ENCODE measurements around the gene MTA3.
A peak's percentile ranks its signal among the peaks of the same experiment; 100 is the strongest.

Gene MTA3

DNA sequence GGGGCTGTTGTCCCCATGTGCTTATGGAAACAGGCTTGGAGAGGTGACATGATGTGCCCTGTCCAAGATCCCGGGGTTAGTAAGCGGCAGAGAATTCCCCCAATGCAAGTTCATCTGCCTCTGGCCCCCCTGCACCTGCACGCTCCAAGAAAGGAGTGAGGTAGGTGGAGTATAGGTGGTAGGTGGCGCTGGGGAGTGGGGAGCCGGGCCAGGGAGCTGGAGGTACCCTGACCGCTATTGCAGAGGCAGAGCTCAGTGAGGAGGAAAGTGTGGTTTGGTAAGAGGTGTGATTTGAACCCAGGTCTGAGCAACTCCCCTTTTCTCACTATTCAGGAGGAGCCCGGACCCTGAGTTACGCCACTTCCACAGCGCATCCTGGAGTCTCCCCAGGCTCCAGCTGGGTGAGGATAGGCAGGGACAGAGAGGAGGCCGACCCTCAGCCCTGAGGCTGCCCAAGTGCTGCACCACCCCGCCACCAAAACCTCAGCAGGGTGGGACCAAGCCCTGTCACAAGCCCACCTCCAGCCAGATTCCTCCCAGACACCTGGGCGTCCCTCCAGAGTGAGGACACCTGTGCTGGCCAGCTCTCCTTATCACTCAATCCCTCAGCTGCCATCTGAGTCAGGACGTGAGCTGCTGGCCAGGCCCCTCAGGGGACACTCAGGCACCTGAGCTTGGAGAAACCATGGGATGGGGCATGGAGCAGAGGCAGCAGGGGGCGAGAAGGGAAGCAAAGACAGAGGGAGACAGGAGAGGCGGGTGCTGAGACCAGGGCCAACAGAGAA, 218.3 kb downstream of the MTA3 start:
- peak; percentile 40 for DNase-seq (ENCODE audit: low read depth, low spot score)

DNA sequence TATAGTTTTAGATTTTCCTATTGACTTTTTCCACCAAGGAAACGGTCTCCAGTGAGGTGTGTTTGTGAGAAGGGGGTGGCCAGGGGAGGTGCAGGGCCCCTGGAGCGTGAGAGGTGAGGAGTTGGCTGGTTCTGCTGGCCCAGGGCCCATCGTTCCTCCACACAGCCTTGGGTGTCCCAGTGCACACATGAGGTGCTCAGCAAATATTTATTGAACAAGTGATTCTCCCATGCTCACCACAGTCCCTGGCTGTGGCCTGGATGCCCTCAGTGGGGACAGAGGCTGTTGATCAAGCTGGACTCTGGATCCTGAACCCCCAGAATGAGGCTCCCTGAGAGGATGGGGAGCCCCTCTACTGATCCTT, 219.0 kb downstream of the MTA3 start:
- no peak for DNase-seq (ENCODE audit: low read depth, low spot score)

DNA sequence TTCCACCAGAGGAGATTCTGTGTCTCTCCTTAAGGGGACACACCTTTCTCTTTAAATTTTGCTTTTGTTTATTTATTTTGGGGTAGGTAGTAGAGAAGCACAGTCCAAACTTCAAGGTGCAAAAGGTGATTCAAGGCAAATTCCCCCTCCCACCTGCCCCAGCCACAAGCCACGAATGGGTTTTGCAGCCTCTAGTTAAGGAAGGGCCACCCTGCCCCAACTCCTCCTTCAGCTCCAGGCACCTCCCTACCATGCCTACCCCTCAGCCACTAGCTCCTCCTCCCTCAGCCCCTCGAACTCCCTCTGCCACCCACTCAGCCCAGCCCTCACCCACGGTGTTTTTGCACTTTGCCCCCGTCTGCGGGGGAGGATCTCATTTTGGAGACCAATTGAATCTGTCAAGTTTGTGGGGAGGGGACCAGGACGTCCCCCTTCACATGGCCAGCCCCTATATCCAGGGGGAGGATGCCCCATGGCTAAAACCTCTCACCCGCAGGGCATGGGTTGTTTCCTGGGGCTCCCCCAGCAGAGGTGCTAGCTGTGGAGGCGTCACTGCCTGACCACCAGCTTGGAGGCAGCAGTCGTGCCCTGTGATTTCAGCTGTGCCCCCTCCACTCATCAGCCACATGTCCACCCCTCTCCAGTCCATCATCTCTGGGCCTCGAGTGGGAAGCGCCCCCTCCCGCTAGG, 219.5 kb downstream of the MTA3 start:
- DNase-seq (ENCODE audit: low read depth, low spot score), result no peak

GRCh38 chr2:42788478-42788793, 220.0 kb downstream of the MTA3 start:
- no peak for DNase-seq (ENCODE audit: low read depth, low spot score)

- DNase-seq (ENCODE audit: low read depth, low spot score), result no peak
Observed at GRCh38 chr2:42788882-42789281, 220.4 kb downstream of the MTA3 start.

- no peak for DNase-seq (ENCODE audit: low read depth, low spot score)
Observed at GRCh38 chr2:42789751-42790150, 221.3 kb downstream of the MTA3 start.

DNA sequence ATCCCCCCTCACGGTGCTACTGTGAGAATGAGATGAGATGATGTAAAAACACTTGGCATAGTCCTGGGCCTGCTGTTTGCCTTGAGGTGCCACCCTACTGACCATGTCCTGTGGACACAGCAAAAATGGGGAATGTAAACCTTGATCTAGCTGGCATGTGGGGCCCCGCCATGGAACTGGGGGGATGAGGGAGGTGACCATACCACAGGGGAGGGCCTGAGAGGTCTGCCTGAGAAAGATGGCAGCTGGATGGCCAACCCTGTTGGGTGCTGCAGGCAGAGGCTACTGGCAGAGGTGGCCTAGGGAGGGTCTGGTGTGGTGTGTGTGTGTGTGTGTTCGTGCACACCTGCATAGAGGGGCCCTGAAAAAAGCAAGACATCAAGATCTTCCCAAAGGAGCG, 223.2 kb downstream of the MTA3 start:
- no peak for DNase-seq (ENCODE audit: low read depth, low spot score)

DNA sequence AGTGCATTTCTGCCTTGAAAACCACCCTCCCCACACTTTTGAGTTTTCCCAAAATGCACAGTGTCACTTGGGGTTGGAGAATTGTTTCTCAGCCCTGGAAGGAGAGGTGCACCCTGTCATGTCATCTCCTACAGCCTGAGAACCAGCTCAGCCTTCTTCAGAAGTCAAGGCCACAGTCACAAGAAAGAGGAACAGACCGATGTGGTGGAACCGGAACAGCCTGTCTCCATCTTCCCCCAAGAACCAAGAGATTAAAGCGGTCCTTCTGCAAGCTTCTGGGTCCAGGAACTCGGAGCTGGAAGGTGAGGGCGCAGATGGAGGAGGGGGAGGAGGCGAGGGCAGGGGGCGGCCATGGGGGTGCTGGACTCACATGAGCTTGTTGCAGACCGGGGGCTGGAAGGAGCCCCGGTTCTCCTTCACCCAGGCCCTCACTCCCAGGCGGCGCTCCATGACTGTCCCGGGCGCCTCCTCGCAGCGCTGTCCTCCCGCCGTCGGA, 223.7 kb downstream of the MTA3 start:
- peak; percentile 30 for DNase-seq (ENCODE audit: low read depth, low spot score)

DNA sequence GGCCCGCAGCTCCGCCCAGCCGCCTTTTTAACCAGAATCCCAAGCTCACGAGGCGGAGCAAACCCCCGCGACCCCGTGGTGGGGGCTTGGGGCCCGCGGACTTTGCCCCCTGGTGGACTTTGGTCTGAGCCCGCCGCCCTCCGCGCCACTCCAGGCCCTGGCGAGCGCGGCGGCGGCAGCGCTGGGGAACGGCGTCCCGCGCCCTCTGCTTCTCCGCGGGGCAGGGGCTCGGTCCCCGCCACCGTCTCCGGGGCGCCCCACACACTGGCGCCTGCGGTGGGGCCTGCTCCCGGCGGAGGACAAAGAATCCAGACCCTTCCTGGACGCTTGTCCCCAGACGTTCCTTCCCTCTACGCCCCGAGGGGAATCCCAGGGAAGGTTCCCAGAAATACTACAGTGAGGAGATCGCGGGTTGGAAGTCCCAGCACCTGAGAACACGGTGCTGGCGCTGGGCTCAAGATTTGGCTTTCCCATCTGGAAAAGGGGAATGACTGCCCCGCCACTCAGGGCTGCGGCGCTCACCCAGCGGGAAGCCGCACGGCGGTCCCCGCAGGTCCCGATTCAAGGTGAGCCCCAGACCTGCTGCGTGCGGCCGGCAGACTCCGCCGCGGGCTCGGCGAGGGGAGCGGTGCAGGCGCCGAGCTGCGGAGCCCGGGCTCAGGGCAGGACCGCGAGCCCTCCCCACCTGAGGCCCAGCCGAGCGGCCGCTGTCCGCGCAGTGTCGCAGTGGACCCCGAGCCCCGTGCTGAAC, 224.3 kb downstream of the MTA3 start, which contains the start of gene HAAO:
Gene HAAO (minus strand): TSS at position 1 of the 751 bp plus-strand sequence. CDS start 47 bp downstream, outside the sequence.
- DNase-seq (ENCODE audit: low read depth, low spot score), result peak; percentile 78

DNA sequence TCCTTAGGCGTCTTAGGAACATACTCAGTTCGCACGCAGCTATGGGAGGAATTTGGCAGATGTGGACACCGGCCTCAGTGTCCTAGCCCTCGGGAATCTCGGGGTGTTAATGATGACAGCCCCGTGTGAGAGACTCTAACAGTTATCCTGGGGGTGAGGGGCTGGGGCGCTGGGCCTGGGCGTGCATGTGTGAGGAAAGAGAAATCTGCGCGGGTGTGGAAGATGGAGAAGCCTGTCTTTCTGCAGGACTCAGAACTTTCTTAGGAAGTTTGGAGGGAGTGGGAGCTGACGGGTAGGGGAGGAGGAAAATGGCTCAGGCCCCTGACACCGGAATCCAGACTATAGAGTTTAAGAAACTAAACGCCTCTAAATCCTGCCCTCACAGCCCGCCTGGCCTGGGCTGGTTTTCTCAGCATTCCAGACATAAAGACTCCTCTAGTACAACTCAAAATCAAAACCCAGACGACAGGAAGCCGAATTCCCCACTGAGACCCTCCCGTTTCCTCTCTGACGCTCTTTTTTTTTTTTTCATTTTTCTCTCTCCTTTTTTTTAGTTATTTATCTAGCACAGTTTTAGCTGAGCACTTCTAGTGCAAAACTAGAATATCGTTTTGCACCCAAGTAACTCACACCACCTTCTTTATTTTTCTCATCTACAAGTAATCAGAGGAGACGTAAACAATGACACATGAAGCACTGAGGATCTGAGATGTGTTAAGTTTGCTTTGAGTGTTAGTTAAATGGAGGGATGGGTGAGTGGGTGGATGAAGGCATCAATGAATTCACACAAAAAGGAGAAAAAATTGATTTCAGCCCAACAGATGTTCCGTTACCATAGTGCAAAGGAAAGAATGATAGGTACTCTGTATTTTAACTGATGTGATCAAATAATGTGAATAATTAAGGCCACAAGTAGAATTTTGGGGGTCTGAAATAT, 225.2 kb downstream of the MTA3 start:
- DNase-seq (ENCODE audit: low read depth, low spot score), result peak; percentile 75

- peak; percentile 77 for DNase-seq (ENCODE audit: low read depth, low spot score)
Observed at GRCh38 chr2:42794271-42795046, 226.0 kb downstream of the MTA3 start.

GRCh38 chr2:42795275-42795674, 226.8 kb downstream of the MTA3 start:
- no peak for DNase-seq (ENCODE audit: low read depth, low spot score)

DNA sequence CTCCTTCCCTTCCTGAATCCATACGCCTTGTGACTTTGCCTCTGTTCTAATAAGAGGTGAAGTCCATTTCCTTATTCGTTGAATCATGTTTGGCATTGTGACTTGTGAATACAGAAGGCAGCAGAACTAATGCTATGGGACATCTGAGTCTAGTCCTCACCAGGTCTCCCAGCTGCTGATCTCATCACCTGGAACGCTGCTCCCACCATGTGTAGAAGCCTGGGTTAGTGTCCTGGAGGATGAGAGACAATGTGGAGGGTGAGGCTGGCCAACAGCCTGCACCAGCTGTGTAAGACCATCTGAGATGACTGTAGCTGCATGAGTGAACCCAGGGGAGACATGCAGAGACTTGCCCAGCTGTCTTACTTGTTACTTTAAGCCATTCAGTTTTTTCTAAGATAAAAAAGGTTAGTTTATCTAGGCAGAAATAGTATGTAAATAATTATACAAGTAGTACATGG, 227.4 kb downstream of the MTA3 start:
- DNase-seq (ENCODE audit: low read depth, low spot score), result no peak

- no peak for DNase-seq (ENCODE audit: low read depth, low spot score)
Observed at GRCh38 chr2:42796427-42797248, 228.2 kb downstream of the MTA3 start.

DNA sequence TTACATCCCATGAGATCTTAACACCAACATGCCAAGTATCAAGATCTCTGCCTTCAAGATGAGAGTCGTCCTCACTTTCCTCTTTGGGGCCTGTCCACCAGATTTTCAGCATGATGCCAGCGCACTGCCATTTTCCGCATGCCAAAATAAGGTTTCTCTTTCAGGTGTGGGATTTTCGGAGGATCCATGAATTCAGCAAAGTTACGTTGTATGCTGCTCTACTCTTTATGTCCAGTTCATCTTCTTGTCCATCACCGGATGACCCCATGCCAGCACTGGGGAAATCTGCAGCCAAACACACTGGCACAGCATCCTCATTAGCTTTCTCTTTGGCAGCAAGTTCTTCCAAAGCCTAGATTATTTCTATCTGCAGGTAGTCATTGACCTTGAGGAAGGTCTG, 228.8 kb downstream of the MTA3 start:
- no peak for DNase-seq (ENCODE audit: low read depth, low spot score)

- no peak for DNase-seq (ENCODE audit: low read depth, low spot score)
Observed at GRCh38 chr2:42799881-42800280, 231.4 kb downstream of the MTA3 start.

DNA sequence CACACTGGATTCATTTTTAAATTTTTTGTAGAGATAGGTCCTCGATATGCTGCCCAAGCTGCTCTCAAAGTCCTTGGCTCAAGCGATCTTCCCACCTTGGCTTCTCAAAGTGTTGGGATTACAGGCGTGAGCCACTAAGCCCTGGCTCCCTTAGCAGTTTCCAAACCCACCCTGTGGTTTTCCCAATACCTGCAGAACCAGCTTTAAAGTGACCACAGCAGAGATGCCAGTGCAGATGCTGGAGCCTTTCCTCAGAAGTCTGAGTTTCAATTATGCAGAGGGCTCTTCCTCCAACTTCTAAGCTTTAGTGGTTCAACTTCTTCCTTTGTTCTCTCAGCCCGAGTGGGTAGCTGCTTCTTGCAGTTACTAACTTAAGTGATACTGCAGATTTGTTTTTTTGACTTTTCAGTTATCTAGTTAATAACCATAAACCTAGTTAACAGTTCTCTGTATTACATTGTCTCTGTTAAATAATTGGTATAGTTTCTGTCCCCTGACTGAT, 232.1 kb downstream of the MTA3 start:
- DNase-seq (ENCODE audit: low read depth, low spot score), result no peak

- no peak for DNase-seq (ENCODE audit: low read depth, low spot score)
Observed at GRCh38 chr2:42800981-42801380, 232.5 kb downstream of the MTA3 start.

DNA sequence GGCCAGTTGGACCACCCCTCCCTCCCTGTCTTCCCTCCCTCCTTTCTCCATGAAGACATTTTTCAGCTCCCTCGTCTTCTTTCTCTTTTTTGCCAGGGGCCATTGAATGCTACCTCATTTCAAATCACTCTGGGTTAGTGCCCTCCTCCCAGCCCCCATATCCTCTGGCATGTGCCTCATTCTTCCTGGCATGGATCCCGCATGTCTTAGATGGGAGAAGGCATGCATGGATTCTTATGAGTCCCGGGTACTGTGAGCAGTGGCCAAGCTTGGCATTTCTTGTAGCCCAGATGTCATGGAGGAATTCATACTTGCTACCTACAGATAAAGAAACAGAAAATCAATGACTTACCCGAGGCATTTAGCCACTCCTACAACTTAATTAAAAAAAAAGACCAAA, 232.9 kb downstream of the MTA3 start:
- DNase-seq (ENCODE audit: low read depth, low spot score), result no peak
